GM19238 (cell line): ENCODE results near the gene MMRN1.
"Not testable (repeated sequence)": the region's sequence is repeated elsewhere in the genome, so short reads cannot be mapped to it uniquely, and the experiment has no call there.

Experiments used
- DNase-seq: peaks from one replicate; pipeline ENCODE4 v3.0.0; 2011; ENCODE audit warnings: low spot score; ENCODE audit not compliant: insufficient read length

The MMRN1 gene, protein sequence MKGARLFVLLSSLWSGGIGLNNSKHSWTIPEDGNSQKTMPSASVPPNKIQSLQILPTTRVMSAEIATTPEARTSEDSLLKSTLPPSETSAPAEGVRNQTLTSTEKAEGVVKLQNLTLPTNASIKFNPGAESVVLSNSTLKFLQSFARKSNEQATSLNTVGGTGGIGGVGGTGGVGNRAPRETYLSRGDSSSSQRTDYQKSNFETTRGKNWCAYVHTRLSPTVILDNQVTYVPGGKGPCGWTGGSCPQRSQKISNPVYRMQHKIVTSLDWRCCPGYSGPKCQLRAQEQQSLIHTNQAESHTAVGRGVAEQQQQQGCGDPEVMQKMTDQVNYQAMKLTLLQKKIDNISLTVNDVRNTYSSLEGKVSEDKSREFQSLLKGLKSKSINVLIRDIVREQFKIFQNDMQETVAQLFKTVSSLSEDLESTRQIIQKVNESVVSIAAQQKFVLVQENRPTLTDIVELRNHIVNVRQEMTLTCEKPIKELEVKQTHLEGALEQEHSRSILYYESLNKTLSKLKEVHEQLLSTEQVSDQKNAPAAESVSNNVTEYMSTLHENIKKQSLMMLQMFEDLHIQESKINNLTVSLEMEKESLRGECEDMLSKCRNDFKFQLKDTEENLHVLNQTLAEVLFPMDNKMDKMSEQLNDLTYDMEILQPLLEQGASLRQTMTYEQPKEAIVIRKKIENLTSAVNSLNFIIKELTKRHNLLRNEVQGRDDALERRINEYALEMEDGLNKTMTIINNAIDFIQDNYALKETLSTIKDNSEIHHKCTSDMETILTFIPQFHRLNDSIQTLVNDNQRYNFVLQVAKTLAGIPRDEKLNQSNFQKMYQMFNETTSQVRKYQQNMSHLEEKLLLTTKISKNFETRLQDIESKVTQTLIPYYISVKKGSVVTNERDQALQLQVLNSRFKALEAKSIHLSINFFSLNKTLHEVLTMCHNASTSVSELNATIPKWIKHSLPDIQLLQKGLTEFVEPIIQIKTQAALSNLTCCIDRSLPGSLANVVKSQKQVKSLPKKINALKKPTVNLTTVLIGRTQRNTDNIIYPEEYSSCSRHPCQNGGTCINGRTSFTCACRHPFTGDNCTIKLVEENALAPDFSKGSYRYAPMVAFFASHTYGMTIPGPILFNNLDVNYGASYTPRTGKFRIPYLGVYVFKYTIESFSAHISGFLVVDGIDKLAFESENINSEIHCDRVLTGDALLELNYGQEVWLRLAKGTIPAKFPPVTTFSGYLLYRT

DNA sequence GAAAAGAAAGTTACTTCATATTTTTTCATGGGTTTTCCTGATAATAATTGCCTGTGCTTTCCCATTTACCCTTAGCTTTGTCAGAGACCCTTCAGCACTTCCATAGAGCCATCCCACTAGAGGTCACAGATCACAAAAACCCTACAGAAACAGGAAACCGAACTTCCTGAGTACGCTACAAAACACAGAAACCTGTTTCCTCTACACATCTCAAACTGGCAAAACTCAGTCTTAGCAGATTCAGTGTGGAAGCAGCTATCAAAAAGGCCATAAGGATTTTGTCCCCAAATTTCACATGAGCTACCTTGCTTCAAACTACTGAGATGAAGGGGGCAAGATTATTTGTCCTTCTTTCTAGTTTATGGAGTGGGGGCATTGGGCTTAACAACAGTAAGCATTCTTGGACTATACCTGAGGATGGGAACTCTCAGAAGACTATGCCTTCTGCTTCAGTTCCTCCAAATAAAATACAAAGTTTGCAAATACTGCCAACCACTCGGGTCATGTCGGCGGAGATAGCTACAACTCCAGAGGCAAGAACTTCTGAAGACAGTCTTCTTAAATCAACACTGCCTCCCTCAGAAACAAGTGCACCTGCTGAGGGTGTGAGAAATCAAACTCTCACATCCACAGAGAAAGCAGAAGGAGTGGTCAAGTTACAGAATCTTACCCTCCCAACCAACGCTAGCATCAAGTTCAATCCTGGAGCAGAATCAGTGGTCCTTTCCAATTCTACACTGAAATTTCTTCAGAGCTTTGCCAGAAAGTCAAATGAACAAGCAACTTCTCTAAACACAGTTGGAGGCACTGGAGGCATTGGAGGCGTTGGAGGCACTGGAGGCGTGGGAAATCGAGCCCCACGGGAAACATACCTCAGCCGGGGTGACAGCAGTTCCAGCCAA is at the start of gene MMRN1:
Gene MMRN1 (plus strand): TSS at position 206 of the 902 bp plus-strand sequence. CDS start 118 bp downstream, at position 324.
- no peak for DNase-seq

DNA sequence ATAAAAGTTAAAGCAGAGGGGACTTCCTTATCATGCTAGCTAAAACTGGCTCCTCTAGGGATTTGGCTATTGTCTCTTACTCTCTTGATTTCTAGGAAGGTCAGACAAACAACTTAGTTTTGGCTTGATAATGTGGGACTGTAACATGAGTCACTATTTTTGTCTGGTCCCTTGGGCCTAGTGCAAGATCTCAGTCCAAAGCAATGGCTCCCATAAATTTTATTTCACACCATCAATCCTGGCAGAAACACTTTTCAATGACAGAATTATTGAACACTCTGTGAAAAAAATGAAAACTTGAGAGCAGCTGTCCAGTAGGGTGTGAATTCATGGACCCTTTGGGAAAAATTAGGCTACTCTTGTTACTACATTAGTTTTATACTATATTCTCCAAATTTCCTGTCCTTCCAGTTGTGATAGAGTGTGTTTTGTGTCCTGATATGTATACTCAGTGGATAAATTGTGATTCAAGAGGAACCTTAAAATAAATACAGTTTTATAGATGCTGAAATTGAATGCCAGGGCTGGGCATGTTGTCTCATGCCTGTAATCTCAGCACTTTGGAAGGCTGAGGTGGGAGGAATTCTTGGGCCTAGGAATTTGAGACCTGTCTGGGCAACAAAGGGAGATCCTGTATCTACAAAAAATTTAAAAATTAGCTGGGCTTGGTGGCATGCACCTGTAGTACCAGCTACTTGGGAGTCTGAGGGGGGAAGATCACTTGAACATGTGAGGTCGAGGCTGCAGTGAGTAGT is 46.9 kb upstream of the MMRN1 start:
- no peak for DNase-seq

DNA sequence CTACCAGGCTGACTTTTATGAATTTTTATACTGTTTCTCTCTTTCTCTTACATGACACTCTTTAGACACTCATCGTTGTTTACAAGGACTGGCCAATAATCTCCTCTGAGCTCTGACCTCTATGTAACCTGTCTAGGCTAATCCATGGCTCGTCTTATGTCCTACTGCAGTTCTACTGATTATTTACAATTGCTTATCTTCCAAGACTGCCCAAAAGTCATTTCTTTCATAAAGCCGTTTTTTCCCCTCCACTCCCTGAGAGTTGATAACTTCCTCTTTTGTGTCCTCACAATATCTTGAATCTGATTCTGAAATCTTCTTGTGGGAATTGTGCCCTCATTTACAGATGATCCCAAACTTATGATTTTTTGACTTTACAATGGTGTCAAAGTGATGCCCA is 39.4 kb upstream of the MMRN1 start:
- no peak for DNase-seq

DNA sequence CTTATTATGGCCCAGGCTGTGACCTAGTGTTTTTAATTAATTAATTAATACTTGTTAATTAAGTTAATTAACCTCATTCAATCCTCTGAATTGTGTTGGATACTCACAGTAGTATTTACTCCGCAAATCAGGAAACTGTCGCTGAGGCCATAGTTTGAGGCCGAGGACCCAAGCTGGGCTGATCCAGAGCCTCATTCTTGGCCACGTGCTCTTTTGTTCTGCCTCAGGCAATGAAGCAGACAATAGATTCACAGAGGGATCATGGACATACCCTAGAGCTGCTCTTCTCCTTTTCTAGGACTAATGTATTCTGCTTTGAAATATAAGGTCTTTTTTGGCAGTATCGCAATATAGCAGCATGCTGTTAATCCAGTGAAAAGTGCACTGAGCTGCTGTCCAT is 33.7 kb upstream of the MMRN1 start:
- no peak for DNase-seq

DNA sequence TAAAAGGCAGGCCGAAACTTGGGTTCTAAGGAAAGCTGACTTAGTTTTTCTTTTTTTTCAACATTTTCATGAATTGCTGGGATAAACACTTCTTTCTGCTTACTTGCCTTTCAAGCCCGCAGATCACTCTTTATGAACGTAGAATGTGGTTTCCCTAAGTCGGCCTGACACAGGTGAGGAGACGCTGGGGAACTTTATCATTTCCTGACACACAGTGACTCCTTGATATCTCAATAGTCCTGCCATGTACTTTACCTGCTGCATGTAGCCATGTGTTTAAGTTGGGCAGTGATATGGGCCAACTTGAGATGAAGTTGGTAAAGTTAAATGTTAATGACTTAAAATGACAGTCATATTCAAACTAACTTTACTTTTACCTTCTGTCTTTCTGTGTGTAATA is 31.1 kb upstream of the MMRN1 start:
- DNase-seq = no peak

DNA sequence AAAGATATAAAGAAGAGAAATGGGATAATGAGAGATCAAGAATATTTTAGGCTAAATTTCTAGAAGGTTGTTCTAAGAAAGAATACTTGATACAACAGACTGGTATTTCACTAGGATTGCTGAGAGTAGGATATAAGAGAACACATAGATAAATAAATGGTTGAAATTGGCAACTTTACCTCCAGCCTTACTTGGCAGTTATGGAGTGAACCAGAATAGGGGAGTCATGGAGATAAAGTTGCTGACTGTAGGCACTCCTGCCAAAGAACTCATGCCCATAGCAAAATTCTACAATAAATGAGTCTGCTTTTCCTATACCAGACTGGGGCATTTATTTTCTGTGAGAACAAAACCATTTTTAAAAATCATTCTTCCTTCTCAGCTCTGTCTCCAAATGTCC is 26.4 kb upstream of the MMRN1 start:
- DNase-seq = no peak

DNA sequence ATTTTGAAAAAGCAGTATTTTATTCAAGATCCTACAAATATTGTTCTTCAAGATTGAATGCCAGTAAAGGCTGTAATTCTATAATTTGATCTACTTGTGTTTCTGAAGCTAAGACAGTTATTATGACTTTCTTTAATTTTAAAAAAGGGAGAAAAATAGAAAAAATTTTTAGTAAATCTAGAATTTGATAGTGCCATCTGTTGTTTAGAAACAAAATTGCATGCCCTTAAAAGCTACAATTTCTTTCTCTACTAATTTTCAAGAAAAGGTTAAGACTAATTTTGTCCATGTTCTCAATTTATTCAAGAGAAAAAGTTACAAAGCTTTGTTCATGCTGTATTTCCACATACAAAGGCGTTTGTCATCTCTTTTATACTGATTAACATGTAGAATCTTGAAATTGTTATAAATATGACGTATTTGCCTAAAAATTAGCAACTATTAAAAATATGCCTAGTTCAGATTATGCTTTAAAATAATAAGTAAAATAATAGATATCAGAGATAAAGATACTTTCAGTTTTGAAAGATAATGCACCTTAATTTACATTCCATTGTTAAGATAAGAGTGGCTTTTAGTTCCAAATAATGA is 25.6 kb upstream of the MMRN1 start:
- no peak for DNase-seq

DNA sequence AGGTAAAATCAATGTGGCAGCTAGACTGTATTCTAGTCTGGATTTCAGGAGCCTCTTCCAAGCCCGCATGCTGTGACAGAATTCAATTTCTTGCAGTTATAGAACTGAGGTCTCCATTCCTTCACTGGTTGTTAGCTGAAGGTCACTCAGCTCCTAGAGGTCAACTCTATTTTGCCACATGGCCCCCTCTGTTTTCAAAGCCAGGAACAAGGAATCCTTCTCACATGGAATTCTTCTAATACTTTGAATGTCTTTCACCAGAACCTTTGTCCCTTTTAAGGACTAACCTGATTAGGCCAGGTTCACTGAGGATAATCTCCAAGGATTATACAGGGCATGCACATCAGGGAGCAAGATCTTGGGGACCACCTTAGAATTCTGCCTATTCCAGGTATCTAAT is 23.4 kb upstream of the MMRN1 start:
- no peak for DNase-seq

DNA sequence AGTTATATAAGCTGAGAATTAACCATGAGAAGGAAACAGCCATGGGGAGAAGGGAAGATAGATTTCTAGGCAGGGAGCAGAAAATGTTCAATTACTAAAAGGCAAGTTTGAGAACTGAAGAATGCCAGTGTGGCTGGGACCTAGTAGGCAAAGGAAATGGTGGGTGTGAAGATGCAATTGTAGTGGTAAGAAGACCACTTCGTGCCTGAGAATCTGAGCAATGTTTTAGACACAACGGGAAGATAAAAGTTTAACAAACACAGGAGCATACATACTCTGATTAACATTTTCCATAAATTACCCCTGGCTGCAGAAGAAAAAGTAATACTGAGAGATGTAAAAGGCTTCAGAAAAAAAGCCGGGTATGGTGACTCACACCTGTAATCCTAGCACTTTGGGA is 18.1 kb upstream of the MMRN1 start:
- no peak for DNase-seq

DNA sequence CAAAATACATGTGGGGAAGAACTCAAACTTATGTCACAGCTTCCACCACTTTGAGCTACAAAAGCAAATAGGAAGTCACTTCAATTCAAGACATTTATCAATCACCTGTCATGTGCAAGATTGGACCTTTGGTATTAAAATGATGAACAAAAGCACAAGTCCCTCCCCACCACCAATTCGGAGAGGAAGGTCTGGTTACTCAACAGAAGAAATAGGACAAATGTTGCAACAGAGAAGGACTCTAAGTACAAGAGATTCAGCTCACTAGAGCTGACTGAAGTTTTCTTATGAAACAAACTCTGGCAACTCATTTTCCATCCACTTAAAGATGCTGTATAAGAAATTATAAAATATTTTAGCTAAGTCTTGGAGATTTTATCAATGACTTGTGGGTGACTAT is 16.0 kb upstream of the MMRN1 start:
- DNase-seq = no peak

DNA sequence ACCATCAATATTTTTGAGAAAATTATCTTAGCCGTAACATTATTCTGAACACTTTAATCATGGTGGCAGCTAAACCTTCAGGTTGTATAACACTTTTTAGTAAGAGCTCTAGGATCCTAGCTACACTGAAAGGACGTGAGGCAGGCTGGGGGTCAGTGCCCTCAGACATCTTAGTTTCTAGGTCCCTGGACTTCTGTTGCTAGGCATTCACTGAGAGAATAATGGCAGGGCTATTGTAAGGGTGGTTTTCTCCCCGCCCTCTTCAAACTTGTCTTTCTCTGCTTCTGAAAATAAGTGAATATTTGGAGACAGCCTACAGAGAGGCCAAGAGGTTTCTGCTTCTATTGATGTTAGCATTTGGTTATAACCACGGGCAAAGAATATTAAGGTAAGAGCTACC is 15.4 kb upstream of the MMRN1 start:
- no peak for DNase-seq

DNA sequence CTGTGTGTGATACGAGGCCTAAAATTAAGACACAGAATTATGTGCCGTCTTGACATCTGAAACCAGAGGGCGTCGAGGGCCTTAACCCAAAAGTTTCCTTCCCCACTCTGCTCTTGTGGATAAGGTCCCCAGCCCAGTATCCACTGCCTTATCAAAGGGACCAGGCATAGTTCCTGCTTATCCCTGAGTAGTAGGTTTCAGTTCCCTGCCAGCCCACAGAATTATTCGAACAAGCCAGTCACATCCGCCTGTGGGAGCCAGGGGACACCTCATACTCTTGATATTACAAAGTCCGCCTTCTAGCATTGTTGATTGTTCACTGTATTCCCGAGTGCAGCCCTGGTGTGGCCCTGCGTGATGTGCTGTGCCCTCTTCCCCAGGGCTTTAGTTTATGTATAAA is 5.4 kb upstream of the MMRN1 start:
- no peak for DNase-seq

DNA sequence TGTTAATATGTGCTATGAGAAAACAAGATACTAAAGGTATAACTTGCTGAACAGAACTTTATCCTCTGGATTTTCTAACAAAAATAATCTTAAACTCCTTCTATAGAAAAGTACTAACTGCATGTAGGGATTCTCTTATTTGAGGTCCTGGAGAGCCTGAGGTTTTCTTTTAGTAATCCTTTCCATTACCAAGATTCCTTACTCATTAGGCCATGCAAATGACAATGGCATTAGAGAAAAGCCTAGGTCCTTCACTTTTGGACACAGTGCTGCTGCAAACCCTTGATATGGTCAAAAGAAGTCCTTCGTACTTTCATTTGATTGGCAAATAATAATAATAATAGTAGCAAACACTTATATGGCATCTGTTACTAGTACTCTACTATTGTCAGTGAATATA is 3.2 kb downstream of the MMRN1 start:
- no peak for DNase-seq

DNA sequence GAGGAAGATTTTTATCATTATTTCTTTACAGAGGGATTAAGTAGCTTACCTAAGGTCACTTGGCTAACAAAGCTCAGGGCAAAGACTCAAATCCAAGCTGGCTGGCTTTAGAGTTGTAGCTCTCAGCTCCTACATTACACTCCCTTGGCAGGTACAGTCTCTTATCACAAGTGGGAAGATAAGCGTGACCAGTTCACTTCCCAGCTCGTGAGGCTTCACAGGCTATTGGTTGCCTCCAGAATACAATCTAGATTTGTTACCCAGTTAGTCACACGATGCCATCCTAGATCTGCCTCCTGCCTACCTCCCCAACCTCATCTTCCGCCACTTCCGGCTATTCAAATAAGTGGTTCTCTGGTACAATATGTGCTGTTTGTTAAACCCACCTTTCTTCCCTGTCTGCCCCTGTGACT is 3.7 kb downstream of the MMRN1 start:
- no peak for DNase-seq

DNA sequence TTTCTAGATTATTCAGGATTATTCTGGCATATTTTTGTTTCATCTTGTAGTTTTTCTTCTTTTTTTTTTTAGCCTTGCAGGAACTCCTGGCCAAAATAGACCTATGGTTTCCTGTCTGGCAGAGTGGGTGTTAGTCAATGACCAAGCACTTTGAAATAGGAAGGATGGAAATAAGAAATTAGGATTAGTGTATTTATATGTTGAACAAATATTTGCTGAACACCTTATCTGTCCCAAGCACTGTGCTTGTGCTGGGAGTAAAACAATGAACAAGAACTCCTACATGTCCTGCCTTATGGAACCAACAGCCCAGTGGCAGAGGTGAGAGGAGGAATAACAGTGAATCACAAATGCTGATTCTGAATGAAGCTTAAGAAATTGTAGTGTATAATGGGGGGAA is 4.5 kb downstream of the MMRN1 start:
- no peak for DNase-seq

DNA sequence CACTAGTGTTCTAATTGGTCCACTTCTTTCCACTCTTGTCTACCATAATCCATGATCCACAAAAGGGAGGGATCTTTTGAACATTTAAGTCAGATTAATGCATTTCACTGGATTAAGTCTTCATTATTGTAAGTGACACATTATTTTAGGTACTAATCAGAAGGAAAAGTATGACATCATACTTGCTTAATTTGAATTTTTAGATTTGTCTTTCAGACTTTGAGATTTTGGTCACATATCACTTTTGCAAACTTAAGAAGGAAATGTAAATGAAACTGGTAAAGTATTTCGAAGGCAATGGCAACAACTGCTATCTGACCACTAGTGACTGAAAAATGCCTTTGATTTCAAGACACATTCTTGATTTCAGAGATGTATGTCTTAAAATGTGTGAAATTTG is 5.2 kb downstream of the MMRN1 start:
- DNase-seq = no peak

DNA sequence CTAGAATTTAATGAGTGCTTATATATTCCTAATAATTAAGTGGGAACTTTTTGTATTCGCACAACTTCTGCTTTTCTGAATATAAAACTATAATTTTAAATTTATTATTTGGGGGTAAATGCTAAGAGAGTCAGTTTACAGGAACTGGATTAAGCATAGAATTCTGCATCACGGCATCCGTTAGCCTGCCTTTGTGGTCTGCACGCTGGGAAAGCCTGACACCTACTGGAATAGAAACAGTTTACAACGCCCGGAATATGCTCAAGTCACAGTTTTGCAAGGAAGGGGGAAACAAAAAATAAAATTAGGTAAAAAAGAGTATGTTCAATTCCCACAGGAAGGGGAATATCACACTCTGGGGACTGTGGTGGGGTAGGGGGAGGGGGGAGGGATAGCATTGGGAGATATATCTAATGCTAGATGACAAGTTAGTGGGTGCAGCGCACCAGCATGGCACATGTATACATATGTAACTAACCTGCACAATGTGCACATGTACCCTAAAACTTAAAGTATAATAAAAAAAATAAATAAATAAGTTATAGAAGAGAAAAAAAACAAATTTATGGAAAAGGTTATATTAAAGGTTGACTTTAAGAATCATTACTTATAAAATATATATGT is 7.3 kb downstream of the MMRN1 start:
- not testable (repeated sequence) for DNase-seq

DNA sequence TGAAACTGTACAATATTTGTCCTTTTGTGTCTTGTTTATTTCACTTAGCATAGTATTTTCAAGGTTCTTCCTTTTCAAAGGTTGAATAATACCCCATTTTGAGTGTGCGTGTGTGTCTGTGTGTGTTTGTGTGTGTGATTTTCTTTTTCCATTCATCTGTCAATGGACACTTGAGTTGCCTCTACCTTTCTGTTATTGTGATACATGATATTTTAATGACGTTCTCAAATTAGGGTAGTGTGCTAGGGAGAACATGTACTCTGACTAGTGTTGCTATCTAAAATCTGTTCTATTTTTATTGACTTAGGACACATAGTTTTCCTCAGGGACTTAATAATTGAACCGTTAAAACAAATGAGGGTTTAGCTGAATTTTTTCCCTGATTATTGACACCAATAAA is 9.9 kb downstream of the MMRN1 start:
- DNase-seq = no peak

DNA sequence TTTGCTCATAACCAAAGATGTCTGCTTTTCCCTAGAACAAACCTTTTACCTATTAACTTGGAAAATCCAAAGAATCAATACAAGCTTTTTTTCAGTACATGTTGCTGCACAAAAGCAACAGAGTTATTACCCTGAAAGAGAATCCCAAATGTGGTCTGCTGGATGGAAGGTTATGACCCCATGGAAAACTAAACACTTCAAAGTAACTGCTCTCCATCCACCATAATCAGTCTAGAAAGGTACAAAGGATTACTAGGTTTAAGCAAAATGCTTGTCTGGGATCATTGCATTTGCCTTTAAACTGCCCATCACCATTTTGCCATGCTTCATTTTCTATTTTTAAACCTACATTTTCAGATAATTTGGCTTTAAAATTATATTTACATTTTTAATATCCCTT is 11.7 kb downstream of the MMRN1 start:
- no peak for DNase-seq
